ENCODE measurements around the gene ARHGAP25. TPM values are rescaled to one million over a fixed set of nuclear protein-coding genes. Genes with fewer than 3 reads are reported as not detected.

Gene ARHGAP25
- total RNA-seq, 2 experiments from 2014 or later = 68.2 to 68.7 TPM

DNA sequence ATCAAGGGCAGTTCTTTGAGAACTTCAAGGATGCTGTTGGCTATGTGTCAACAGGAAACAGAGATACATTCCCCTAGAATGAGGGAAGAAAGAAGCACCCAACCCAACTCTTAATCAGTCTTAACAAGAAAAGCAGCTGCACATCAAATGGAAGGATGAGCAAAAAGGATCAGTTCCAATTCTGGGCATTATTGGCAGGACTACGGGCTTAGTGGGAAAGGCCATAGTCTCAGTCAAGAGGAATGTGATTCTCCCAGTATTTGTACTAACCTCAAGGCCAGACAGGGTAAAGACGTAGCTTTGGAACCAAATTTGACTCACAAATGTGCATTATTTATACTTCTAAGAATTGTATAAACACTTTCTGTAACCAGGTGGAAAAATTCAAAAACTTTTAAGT lies 118.4 kb downstream of the ARHGAP25 start:
- Mint-ChIP-seq H3K9me3 (ENCODE audit: insufficient read depth) (no peaks in the 10 kb centered on the region), H3K36me3 (ENCODE audit: low read depth) (no peaks in the 10 kb centered on the region), H3K27me3 (ENCODE audit: low read depth) (peaks cover 31% of the 10 kb centered on the region), H3K4me3 (no peak overlapping the region), H3K27ac (no peak overlapping the region), H3K4me1 (ENCODE audit: low read depth) (no peaks in the 10 kb centered on the region)
- ATAC-seq (no peak), DNase-seq (no peak)
- ChIA-PET POLR2A (no interaction called here), CTCF (no interaction called here)

DNA sequence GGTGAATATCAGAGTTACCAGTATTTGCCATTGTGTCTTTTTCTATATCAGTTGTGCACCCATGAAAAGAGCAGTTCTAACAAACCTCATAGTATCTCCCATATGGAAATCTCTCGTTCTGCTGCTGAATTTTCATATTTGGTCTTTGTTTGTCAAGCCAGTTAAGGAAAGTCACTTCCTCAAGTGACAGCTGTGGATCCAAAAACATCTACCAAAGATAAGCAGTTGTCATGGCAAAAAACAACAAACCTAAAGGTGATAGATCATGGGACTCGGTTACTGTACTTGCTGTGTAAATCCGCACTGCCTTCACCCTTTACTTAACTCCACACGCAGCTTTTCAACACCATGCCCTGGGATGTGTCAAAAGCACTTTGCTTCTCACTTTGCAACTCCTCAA lies 119.3 kb downstream of the ARHGAP25 start:
- ATAC-seq (no peak), DNase-seq (no peak)
- no peaks in the 10 kb centered on the region for H3K36me3 Mint-ChIP-seq (ENCODE audit: low read depth)
- POLR2A ChIA-PET = no interaction called here
- H3K4me3 Mint-ChIP-seq = no peak overlapping the region
- no peaks in the 10 kb centered on the region for H3K9me3 Mint-ChIP-seq (ENCODE audit: insufficient read depth)
- H3K4me1 Mint-ChIP-seq (ENCODE audit: low read depth) = no peaks in the 10 kb centered on the region
- H3K27ac Mint-ChIP-seq = no peak overlapping the region
- peaks cover 25% of the 10 kb centered on the region for H3K27me3 Mint-ChIP-seq (ENCODE audit: low read depth)
- CTCF ChIA-PET = interaction anchor here (2.1 kb wide), 1 partner anchor 15 kb away, joined by 7 read pairs; no protein-coding TSS in a partner anchor

DNA sequence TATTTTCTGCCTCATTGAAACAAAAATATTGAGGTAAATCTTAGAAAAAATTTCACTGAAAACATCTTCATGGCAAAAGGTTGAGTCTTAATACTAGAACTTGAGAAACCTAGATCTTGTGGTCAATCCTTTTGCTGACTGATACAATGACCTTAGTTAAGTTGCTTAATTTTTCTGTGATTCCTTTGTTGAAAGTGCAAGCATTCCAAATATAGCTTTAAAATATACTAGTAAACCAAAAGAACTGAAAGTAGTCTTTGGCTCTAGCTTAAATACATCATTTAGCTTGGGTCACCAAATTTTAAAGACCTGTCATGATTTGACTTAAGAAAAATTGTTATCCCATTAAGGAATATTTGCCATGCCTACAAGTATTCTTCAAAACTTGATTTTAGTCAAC lies 119.9 kb downstream of the ARHGAP25 start:
- ChIA-PET POLR2A (no interaction called here), CTCF (interaction anchor here (1.6 to 2.1 kb wide), 2 partner anchors 16 to 145 kb away, joined by 5 to 7 read pairs; no protein-coding TSS in a partner anchor)
- no peaks in the 10 kb centered on the region for H3K4me1 Mint-ChIP-seq (ENCODE audit: low read depth)
- peaks cover 21% of the 10 kb centered on the region for H3K27me3 Mint-ChIP-seq (ENCODE audit: low read depth)
- H3K36me3 Mint-ChIP-seq (ENCODE audit: low read depth) = no peaks in the 10 kb centered on the region
- no peaks in the 10 kb centered on the region for H3K9me3 Mint-ChIP-seq (ENCODE audit: insufficient read depth)
- ATAC-seq (no peak), DNase-seq (no peak)
- no peak overlapping the region for H3K4me3 Mint-ChIP-seq
- peak overlapping the region; percentile 28 for H3K27ac Mint-ChIP-seq

DNA sequence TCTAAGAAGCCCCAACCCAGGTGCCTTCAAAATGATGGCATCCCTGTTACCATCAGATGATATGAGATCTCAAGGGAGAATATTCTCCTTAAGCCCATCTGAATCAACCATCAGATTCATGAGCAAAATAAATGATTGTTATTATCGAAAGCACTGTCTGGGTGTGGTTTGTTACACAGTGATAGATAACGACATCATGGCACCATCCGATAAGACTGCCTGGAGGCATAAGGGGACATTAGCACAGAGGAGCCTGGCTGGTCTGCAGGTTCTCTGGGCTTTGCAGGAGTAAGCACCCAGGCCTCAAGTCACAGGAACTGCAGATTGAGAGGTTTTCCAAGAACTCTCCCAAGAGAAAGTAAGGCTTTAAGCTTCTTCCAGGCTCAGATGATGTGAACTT lies 120.9 kb downstream of the ARHGAP25 start:
- Mint-ChIP-seq H3K27ac (no peak overlapping the region), H3K4me3 (no peak overlapping the region), H3K36me3 (ENCODE audit: low read depth) (no peaks in the 10 kb centered on the region), H3K4me1 (ENCODE audit: low read depth) (no peaks in the 10 kb centered on the region), H3K27me3 (ENCODE audit: low read depth) (peaks cover 17% of the 10 kb centered on the region), H3K9me3 (ENCODE audit: insufficient read depth) (no peaks in the 10 kb centered on the region)
- ChIA-PET CTCF (interaction anchor here (1.6 to 2.1 kb wide), 2 partner anchors 17 to 147 kb away, joined by 5 to 7 read pairs; no protein-coding TSS in a partner anchor), POLR2A (no interaction called here)
- DNase-seq (no peak), ATAC-seq (no peak)

DNA sequence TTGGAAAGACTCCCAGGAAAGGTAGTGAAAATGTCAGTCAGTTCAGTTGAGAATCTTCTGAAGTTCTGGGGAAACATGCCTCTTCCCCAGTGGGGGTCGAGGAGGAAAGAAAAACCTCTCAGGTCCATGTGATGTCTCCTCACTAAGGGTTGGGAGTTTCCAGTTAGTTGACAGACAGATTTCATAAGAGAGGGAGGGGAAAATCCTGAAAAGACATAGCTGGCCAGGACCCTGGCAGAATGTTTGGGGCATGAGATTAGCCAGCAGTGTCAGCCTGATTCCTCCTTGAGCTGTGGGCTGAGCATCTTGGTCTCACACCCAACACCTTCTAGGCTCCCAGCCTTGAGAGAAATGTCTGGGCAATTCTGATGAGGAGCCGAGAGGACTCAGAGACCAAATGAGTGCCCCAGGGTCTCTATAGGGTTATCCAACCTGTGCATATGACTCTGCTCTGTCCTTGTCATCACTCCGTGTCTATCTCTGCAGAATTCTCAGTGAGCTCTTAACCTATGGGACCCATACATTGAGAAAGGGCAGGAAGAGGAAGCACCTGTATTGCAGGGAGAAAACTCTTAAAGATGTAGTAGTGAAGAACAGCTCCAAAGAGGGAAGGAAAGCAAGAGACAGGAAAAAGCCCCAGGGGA lies 122.7 kb downstream of the ARHGAP25 start:
- no peaks in the 10 kb centered on the region for H3K9me3 Mint-ChIP-seq (ENCODE audit: insufficient read depth)
- no peak overlapping the region for H3K4me3 Mint-ChIP-seq
- H3K36me3 Mint-ChIP-seq (ENCODE audit: low read depth) = no peaks in the 10 kb centered on the region
- H3K27ac Mint-ChIP-seq = no peak overlapping the region
- H3K27me3 Mint-ChIP-seq (ENCODE audit: low read depth) = peaks cover 19% of the 10 kb centered on the region
- no peak for ATAC-seq
- CTCF ChIA-PET = interaction anchor here (1.3 kb wide), 1 partner anchor 86 kb away, joined by 4 read pairs; no protein-coding TSS in a partner anchor
- DNase-seq = no peak
- POLR2A ChIA-PET = interaction anchor here (0.6 kb wide), 1 partner anchor 53 kb away, joined by 3 read pairs; no protein-coding TSS in a partner anchor
- H3K4me1 Mint-ChIP-seq (ENCODE audit: low read depth) = no peaks in the 10 kb centered on the region

DNA sequence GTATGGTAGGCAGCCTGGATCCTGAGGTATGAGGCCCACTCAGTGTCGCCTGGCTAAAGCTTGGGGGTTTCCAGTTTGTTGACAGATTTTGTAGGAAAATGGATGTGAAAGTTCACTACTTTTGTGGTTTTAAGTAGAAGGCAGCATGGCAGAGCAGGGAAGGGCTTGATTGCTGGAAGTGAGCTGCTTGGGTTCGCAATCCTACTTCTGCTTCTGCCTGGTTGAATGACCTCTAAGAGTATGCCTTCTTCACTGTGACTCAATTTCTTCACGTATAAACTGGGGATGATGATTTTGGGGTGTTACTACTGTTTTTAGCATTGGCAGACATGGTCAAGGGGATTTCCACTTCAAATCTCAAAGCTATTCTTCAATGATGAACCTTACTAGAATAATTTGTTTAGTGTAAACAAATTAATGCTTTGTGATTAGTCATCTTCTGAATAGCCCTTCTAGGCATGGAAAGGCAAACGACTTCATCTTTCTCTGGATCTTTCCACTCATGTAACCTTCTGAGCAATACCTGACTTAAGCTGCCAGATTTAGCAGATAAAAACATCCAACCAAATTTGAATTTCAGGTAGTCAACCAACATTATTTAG lies 123.3 kb downstream of the ARHGAP25 start:
- H3K4me3 Mint-ChIP-seq = no peak overlapping the region
- ChIA-PET CTCF (interaction anchor here (1.3 to 1.9 kb wide), 5 partner anchors 52 to 106 kb away, joined by 3 to 7 read pairs (median 4); no protein-coding TSS in a partner anchor), POLR2A (interaction anchor here (0.6 kb wide), 1 partner anchor 52 kb away, joined by 3 read pairs; no protein-coding TSS in a partner anchor)
- no peak for ATAC-seq
- no peak overlapping the region for H3K27ac Mint-ChIP-seq
- peaks cover 19% of the 10 kb centered on the region for H3K27me3 Mint-ChIP-seq (ENCODE audit: low read depth)
- H3K9me3 Mint-ChIP-seq (ENCODE audit: insufficient read depth) = no peaks in the 10 kb centered on the region
- H3K4me1 Mint-ChIP-seq (ENCODE audit: low read depth) = no peaks in the 10 kb centered on the region
- H3K36me3 Mint-ChIP-seq (ENCODE audit: low read depth) = no peaks in the 10 kb centered on the region
- no peak for DNase-seq

DNA sequence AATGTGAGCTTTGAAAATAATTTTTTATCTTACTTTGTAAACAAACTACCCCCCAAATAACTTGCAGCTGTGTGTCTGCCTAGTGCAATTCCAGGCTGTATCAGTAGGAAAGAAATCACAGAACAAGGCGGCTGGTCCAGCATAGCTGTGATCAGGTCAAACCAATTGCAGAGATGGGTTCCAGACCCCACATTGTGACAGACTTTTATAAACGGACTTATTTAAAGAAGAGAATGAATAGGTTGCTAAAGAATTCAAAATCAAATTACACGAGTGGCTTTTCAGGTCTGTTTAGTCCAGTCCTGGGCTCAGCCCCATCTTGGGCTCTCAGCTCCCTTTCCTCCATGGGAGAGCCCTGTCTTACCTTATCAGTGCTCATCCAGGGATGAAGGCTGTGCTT lies 125.5 kb downstream of the ARHGAP25 start:
- Mint-ChIP-seq H3K27ac (no peak overlapping the region), H3K9me3 (ENCODE audit: insufficient read depth) (no peaks in the 10 kb centered on the region), H3K4me3 (no peak overlapping the region), H3K4me1 (ENCODE audit: low read depth) (no peaks in the 10 kb centered on the region), H3K27me3 (ENCODE audit: low read depth) (peaks cover 15% of the 10 kb centered on the region), H3K36me3 (ENCODE audit: low read depth) (no peaks in the 10 kb centered on the region)
- no peak for ATAC-seq
- POLR2A ChIA-PET = no interaction called here
- CTCF ChIA-PET = interaction anchor here (0.6 to 1.9 kb wide), 4 partner anchors 19 to 397 kb away, joined by 3 to 6 read pairs (median 3); no protein-coding TSS in a partner anchor
- DNase-seq = no peak

DNA sequence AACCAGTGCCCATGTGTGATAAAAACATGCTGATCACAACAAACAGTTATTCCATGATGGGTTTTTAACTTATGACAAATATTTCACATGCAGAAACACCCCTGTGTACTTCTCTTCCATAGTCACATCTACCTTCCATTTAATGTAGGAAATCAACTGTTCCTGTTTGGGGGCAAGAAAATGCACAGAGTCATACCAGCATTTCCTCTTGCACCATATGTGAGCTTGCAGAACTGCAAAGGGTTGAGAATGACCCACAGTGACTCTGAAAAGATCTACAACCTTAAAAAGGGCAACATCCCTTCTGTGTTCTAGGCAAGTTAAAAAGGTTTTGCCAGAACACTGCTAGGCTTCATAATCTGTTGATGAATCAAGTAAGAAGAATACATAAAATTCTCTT lies 126.7 kb downstream of the ARHGAP25 start:
- DNase-seq (no peak), ATAC-seq (no peak)
- Mint-ChIP-seq H3K9me3 (ENCODE audit: insufficient read depth) (no peaks in the 10 kb centered on the region), H3K27ac (no peak overlapping the region), H3K27me3 (ENCODE audit: low read depth) (peaks cover 15% of the 10 kb centered on the region), H3K4me3 (no peak overlapping the region), H3K4me1 (ENCODE audit: low read depth) (no peaks in the 10 kb centered on the region), H3K36me3 (ENCODE audit: low read depth) (no peaks in the 10 kb centered on the region)
- ChIA-PET POLR2A (no interaction called here), CTCF (interaction anchor here (1.3 kb wide), 1 partner anchor 63 kb away, joined by 3 read pairs; no protein-coding TSS in a partner anchor)

DNA sequence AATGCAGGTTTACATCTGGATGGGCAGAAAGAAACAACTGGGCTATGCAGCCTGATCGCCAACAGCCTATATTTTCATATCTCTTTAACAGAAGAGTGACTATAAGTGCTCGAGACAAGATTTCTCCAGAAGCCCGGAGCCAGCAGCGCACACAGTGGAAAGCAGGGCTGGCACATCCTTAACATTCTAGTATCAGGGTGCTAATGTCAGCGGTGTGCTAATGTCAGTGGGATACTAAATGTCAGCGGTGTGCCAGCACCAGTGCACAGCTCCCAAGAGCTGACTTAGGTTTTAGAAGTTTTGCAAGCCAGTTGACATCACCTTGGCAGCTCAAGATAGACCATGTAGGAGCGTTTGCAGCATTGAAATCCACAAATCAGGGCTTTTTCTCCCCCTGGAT lies 128.3 kb downstream of the ARHGAP25 start:
- H3K27me3 Mint-ChIP-seq (ENCODE audit: low read depth) = peaks cover 9% of the 10 kb centered on the region
- H3K4me3 Mint-ChIP-seq = no peak overlapping the region
- CTCF ChIA-PET = interaction anchor here (0.8 kb wide), 1 partner anchor 80 kb away, joined by 3 read pairs; no protein-coding TSS in a partner anchor
- H3K27ac Mint-ChIP-seq = no peak overlapping the region
- POLR2A ChIA-PET = no interaction called here
- no peak for ATAC-seq
- no peaks in the 10 kb centered on the region for H3K4me1 Mint-ChIP-seq (ENCODE audit: low read depth)
- DNase-seq = no peak
- H3K36me3 Mint-ChIP-seq (ENCODE audit: low read depth) = no peaks in the 10 kb centered on the region
- H3K9me3 Mint-ChIP-seq (ENCODE audit: insufficient read depth) = no peaks in the 10 kb centered on the region

DNA sequence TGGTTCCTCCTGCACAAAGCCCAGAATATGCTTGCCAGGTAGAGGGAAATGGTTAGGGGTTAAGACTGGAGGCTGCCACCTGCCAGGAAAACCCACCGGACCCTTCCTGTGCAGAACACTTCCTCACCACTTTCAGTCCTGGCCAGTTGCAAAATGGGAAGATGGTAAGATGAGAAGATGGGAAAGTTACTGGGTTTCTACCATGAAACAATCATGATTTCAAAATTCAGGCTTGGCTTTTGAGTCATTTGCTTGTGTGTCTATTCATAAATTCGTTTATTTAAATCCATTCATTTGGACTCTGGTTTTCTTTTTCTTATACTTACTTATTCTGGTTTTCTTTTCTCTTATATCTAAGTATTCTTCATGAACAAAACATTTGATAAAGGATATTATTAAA lies 129.4 kb downstream of the ARHGAP25 start:
- no peaks in the 10 kb centered on the region for H3K9me3 Mint-ChIP-seq (ENCODE audit: insufficient read depth)
- ChIA-PET POLR2A (no interaction called here), CTCF (no interaction called here)
- peaks cover 11% of the 10 kb centered on the region for H3K27me3 Mint-ChIP-seq (ENCODE audit: low read depth)
- peak overlapping the region; percentile 29 for H3K27ac Mint-ChIP-seq
- ATAC-seq (no peak), DNase-seq (no peak)
- H3K36me3 Mint-ChIP-seq (ENCODE audit: low read depth) = no peaks in the 10 kb centered on the region
- no peaks in the 10 kb centered on the region for H3K4me1 Mint-ChIP-seq (ENCODE audit: low read depth)
- no peak overlapping the region for H3K4me3 Mint-ChIP-seq

DNA sequence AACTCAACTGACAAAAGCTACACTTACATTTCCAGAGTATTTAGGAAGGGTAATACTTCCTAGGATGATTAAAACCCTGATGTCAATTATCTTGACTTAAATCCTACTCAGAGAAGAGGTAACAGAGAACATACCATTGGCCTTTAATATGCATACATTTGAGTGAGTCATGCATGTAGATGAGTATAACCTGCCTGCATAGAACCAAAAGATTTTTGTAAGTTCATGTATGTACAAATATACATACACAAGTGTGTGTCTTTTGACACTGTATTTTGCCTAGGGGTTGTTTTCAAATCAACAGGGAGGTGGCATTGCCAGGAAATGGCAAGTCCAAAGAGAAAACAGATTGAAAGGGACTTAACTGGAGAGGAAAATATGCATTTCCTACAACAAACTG lies 130.5 kb downstream of the ARHGAP25 start:
- Mint-ChIP-seq H3K4me3 (no peak overlapping the region), H3K9me3 (ENCODE audit: insufficient read depth) (no peaks in the 10 kb centered on the region), H3K27me3 (ENCODE audit: low read depth) (peaks cover 8% of the 10 kb centered on the region), H3K36me3 (ENCODE audit: low read depth) (no peaks in the 10 kb centered on the region), H3K27ac (no peak overlapping the region), H3K4me1 (ENCODE audit: low read depth) (no peaks in the 10 kb centered on the region)
- CTCF ChIA-PET = no interaction called here
- DNase-seq (no peak), ATAC-seq (no peak)
- POLR2A ChIA-PET = no interaction called here

DNA sequence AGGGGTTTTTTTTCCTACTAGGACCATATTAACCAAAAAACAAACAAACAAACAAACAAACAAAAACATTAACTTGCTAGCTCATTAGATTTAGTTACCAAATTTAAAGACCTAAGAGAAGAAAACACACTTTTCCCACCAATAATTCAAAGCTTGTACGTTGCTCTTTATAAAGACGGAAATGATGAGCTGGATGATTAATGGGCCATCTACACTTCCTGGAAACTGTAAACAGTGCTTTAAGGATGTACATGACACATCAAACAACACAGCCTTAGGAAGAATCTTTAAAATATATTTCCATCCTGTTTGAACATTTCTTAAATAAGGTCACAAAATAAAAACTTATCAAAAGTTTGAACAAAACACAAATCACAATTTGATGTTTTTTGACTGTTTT lies 135.6 kb downstream of the ARHGAP25 start:
- Mint-ChIP-seq H3K27ac (no peak overlapping the region), H3K4me3 (no peak overlapping the region), H3K36me3 (ENCODE audit: low read depth) (no peaks in the 10 kb centered on the region), H3K4me1 (ENCODE audit: low read depth) (no peaks in the 10 kb centered on the region), H3K27me3 (ENCODE audit: low read depth) (peaks cover 7% of the 10 kb centered on the region), H3K9me3 (ENCODE audit: insufficient read depth) (no peaks in the 10 kb centered on the region)
- ChIA-PET POLR2A (no interaction called here), CTCF (interaction anchor here (1.0 kb wide), 1 partner anchor 29 kb away, joined by 3 read pairs; no protein-coding TSS in a partner anchor)
- DNase-seq (no peak), ATAC-seq (no peak)

Measured in activated CD8-positive, alpha-beta T cell treated with anti-CD3 and anti-CD28 coated beads, Interleukin-2, amount 10 ng/mL, durations not matched to agents 7 days and 5 days (primary cell).